Heart left ventricle (tissue), 16 donors: ENCODE results near the gene OGA. TPM values are rescaled to one million over a fixed set of nuclear protein-coding genes. Genes with fewer than 3 reads are reported as not detected.

Source experiments
- ATAC-seq, 4 donors: fragments of 200-7000 bp; cut with Tn5 transposase; one replicate each; pipeline ENCODE4 v1.9.1; 2020 to 2022; ENCODE audit warnings: moderate library complexity in 4 of 4, mild to moderate bottlenecking in 3 of 4, moderate number of reproducible peaks in 1 of 4
- DNase-seq, 5 donors: peaks; one replicate each; pipeline ENCODE4 v3.0.0-alpha.2; 2020
- H3K27ac ChIP-seq, 12 donors: fragments of 200-600 bp; sonication (generic) in 4 of 12; one replicate each; pipeline versions ENCODE4 v1.5.0 to v1.8.0; 2016 to 2022; ENCODE audit warnings: mild to moderate bottlenecking in 2 of 12
- H3K27me3 ChIP-seq, 9 donors: fragments of 200-600 bp; sonication (generic) in 2 of 9; one replicate each; pipeline versions ENCODE4 v1.5.1 to v1.8.0; 2016 to 2022; ENCODE audit warnings: mild to moderate bottlenecking in 3 of 9
- H3K36me3 ChIP-seq, 9 donors: fragments of 200-600 bp; sonication (generic) in 2 of 9; one replicate each; pipeline versions ENCODE4 v1.5.0 to v1.8.0; 2018 to 2022; ENCODE audit warnings: mild to moderate bottlenecking in 2 of 9
- H3K4me1 ChIP-seq, 12 donors: fragments of 200-600 bp; sonication (generic) in 4 of 12; one replicate each; pipeline versions ENCODE4 v1.5.0 to v1.8.0; 2016 to 2022; ENCODE audit warnings: mild to moderate bottlenecking in 3 of 12
- H3K4me3 ChIP-seq, 12 donors: fragments of 200-600 bp; sonication (generic) in 4 of 12; one replicate each; pipeline versions ENCODE4 v1.5.0 to v1.8.0; 2017 to 2022; ENCODE audit warnings: mild to moderate bottlenecking in 9 of 12, moderate library complexity in 4 of 12
- H3K9me3 ChIP-seq, 12 donors: fragments of 200-600 bp; sonication (generic) in 4 of 12; one replicate each; pipeline versions ENCODE4 v1.5.0 to v1.8.0; 2016 to 2022; ENCODE audit warnings: mild to moderate bottlenecking in 1 of 12
- POLR2A ChIP-seq, 2 donors: fragments of 450-650 bp; IDR thresholded peaks; one replicate each; pipeline ENCODE4 v1.6.1; 2017; ENCODE audit warnings: antibody characterized with exemption in 2 of 2, mild to moderate bottlenecking in 2 of 2, moderate library complexity in 2 of 2
- WGBS, 4 donors: extraction: QIAGEN DNeasy Blood & Tissue Kit in 2 of 4; methylation state at CpG; one replicate each; pipeline versions ENCODE4 v1.1.5 to v1.1.7; 2013 to 2018; 5-methylcytosine and 5-hydroxymethylcytosine counted together
- intact Hi-C, 10 donors: fragments of 100-400 bp; cut with DNase I; formaldehyde crosslinking; loops; one replicate each; pipeline versions ENCODE4 v1.11.1 to v1.14.2; 2022
- polyA plus RNA-seq, 2 donors: library from polyadenylated mRNA; stranded (reverse); fragments of 200-250 nt; gene quantifications; one replicate each; pipeline ENCODE4 v1.2.3, GENCODE V29; 2013
- total RNA-seq, 9 donors: library from RNA; depleted of rRNA in 2 of 9; stranded (reverse); fragments of >200 nt in 2 of 9; fragmentation: NEBNext Ultra II Directional in 3 of 9; extraction: Animal tissue kit (Norgen Biotek cat#: 25700) in 3 of 9; gene quantifications; one replicate each; pipeline versions ENCODE4 v1.1.0 to v1.2.4, GENCODE V29; 2016 to 2023
- TF ChIP-seq, protein P1 (sequence below), 12 donors: fragments of 200-600 bp; sonication (generic) in 4 of 12; IDR thresholded peaks; one replicate each; pipeline versions ENCODE4 v1.5.0 to v1.8.0; 2018 to 2022; ENCODE audit warnings: antibody characterized with exemption in 12 of 12, mild to moderate bottlenecking in 5 of 12
- donor health status: ischemic (EF 13 %, LVEDD 7.1; RV severe dilation, severe dysfunction).
- donor health status: healthy with polysubstance abuse.
- donor health status: DM: no; HTN: yes; CAD: no.
- donor health status: DM: no; HTN: no; CAD: no.
- donor health status: ischemic (EF 25% LVEDD 6.9; RV normal size, moderate dysfunction).
- donor health status: ischemic (EF 25% LVEDD 5.7; RV mildly dilated, moderate dysfunction).
- donor health status: healthy.
- donor health status: DM: yes; HTN: yes; CAD: no.
- donor health status: ischemic (EF 35%, LVEDD 5.7; RV mildly dilated, moderate dysfunction).
- donor health status: nonischemic (EF 11% LVEDD 7.7; RV severe dilation, severe dysfunction).
- donor health status: DM: yes; HTN: yes; CAD: no.
- donor health status: PGD.
- donor health status: ischemic (EF 29% LVEDD 5.4; RV normal size, mild dysfunction).
- donor health status: nonischemic (EF 23%, LVEDD 6.1; RV moderate dilation, normal function).

OGA gene
- total and polyA plus RNA-seq, 11 donors = 42.1 to 164 (median 90.7) TPM

DNA sequence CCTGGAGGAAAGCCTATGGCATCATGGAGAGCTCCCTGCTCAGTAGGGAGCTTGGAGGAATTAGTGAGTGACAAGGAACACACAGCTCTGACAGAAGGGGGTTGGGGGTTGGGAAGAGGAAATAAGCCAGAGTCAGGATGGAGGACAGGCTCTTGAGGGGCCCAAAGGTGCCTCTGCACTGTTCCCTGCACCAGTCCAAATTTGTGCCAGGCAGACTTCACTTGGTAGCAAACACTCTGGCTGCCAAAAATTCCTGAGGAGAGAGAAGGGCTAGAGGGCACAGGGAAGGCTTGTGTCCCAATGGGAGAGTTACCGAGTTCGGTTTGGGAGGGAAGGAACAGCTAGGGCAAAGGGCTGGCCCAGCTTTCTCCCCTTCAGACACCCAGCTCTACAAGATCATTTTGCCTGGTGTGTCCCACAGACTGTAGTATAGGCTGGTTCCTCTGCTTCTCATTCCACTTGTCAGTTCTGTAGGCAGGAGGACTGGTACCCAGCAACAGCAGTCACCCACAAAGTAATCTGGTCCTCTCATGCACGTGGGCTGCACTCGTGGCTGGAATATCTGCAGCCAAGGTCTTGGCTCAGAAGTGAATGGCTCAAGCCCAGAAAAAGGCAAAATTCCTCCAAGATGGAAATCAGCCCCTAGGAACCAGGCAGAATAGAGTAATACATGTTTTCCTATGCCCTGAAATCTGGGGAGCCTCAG lies 33.3 kb upstream of the OGA start:
- DNase-seq = no peak
- peaks cover 0 to 31% (median 24%) of the 10 kb centered on the region in 9 donors for H3K36me3 ChIP-seq
- peaks cover 0 to 67% (median 34%) of the 10 kb centered on the region in 12 donors for H3K4me1 ChIP-seq
- TF ChIP-seq, protein P1, sequence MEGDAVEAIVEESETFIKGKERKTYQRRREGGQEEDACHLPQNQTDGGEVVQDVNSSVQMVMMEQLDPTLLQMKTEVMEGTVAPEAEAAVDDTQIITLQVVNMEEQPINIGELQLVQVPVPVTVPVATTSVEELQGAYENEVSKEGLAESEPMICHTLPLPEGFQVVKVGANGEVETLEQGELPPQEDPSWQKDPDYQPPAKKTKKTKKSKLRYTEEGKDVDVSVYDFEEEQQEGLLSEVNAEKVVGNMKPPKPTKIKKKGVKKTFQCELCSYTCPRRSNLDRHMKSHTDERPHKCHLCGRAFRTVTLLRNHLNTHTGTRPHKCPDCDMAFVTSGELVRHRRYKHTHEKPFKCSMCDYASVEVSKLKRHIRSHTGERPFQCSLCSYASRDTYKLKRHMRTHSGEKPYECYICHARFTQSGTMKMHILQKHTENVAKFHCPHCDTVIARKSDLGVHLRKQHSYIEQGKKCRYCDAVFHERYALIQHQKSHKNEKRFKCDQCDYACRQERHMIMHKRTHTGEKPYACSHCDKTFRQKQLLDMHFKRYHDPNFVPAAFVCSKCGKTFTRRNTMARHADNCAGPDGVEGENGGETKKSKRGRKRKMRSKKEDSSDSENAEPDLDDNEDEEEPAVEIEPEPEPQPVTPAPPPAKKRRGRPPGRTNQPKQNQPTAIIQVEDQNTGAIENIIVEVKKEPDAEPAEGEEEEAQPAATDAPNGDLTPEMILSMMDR (IDR thresholded peaks at IDR 0.05) = no peak
- TF ChIP-seq POLR2A (IDR thresholded peaks at IDR 0.05) = no peak
- no peaks in the 10 kb centered on the region for H3K9me3 ChIP-seq
- 53 to 61% (median 54%) methylated on average over 4 of the region's 4 CpGs for WGBS, 4 donors
- no peaks in the 10 kb centered on the region for H3K27me3 ChIP-seq
- peak overlapping the region in 10 of 12 donors; percentile 20 to 64 (median 50) for H3K27ac ChIP-seq
- ATAC-seq = peak; percentile 47 to 81 (median 64)
- intact Hi-C loops = no loop called here
- no peak overlapping the region for H3K4me3 ChIP-seq

DNA sequence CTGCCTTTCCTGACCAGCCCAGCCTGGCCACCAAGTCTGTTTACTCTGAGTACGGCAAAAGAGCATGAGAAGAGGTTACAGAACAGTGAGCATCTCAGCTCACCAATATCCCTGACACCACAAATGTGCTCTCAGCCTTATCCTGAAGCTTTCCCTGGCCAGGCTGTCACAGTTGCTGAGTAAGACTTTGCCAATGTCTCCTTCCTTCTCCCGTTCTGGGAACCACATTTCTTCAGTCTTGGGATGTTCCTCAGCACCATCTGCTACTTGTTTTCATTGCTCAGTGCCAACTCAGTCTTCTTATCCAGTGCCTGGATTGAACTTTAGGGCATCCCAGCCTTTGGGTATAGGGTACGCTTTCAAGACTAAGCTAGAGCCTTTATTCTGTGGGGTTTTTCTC lies 32.5 kb upstream of the OGA start:
- H3K27ac ChIP-seq = peak overlapping the region in 7 of 12 donors; percentile 11 to 64 (median 55)
- no peaks in the 10 kb centered on the region for H3K9me3 ChIP-seq
- H3K27me3 ChIP-seq = no peaks in the 10 kb centered on the region
- peaks cover 0 to 63% (median 30%) of the 10 kb centered on the region in 12 donors for H3K4me1 ChIP-seq
- WGBS, 4 donors = 81 to 95% (median 85%) methylated on average over 3 of the region's 3 CpGs
- peak in 1 of 5 donors; percentile 6 for DNase-seq
- ATAC-seq = no peak
- no peak for TF ChIP-seq POLR2A (IDR thresholded peaks at IDR 0.05)
- TF ChIP-seq, protein P1 (IDR thresholded peaks at IDR 0.05) = no peak
- peaks cover 0 to 37% (median 30%) of the 10 kb centered on the region in 9 donors for H3K36me3 ChIP-seq
- no peak overlapping the region for H3K4me3 ChIP-seq
- intact Hi-C loops = no loop called here

- intact Hi-C loops = no loop called here
- TF ChIP-seq, protein P1 (IDR thresholded peaks at IDR 0.05) = no peak
- no peak for TF ChIP-seq POLR2A (IDR thresholded peaks at IDR 0.05)
- peaks cover 0 to 68% (median 32%) of the 10 kb centered on the region in 12 donors for H3K4me1 ChIP-seq
- ATAC-seq (no peak), DNase-seq (no peak)
- WGBS, 4 donors = 61 to 71% (median 68%) methylated on average over 3 of the region's 3 CpGs
- no peaks in the 10 kb centered on the region for H3K27me3 ChIP-seq
- H3K36me3 ChIP-seq = peaks cover 0 to 46% (median 32%) of the 10 kb centered on the region in 9 donors
- H3K27ac ChIP-seq = peak overlapping the region in 1 of 12 donors; percentile 53
- H3K9me3 ChIP-seq = no peaks in the 10 kb centered on the region
- no peak overlapping the region for H3K4me3 ChIP-seq
Observed at GRCh38 chr10:101848894-101849351, 30.7 kb upstream of the OGA start.

GRCh38 chr10:101848408-101848807 lies 30.2 kb upstream of the OGA start:
- Histone ChIP-seq H3K36me3 (peaks cover 0 to 46% (median 32%) of the 10 kb centered on the region in 9 donors), H3K27me3 (no peaks in the 10 kb centered on the region), H3K4me3 (no peak overlapping the region), H3K4me1 (peaks cover 0 to 69% (median 32%) of the 10 kb centered on the region in 12 donors), H3K9me3 (no peaks in the 10 kb centered on the region), H3K27ac (peak overlapping the region in 1 of 12 donors; percentile 53)
- TF ChIP-seq POLR2A (IDR thresholded peaks at IDR 0.05) = no peak
- TF ChIP-seq, protein P1 (IDR thresholded peaks at IDR 0.05) = no peak
- 48 to 59% (median 54%) methylated on average over 4 of the region's 4 CpGs for WGBS, 4 donors
- DNase-seq (no peak), ATAC-seq (no peak)
- intact Hi-C loops = no loop called here
